ENCODE measurements around the gene SNX22. TPM values are rescaled to one million over a fixed set of nuclear protein-coding genes. Genes with fewer than 3 reads are reported as not detected.

SNX22 gene
- polyA plus RNA-seq, 1 donor (not counting 4 experiments of a cell fraction or from before 2014, with no cell fraction given), result 0.04 TPM

GRCh38 chr15:64205202-64205601 is 53.7 kb downstream of the SNX22 start:
- H2AFZ ChIP-seq (ENCODE audit: control insufficient read depth, low read length), result no peak overlapping the region
- H3K9me3 ChIP-seq (ENCODE audit: control insufficient read depth, low read depth, low read length), result no peaks in the 10 kb centered on the region
- no peak overlapping the region for H3K9ac ChIP-seq (ENCODE audit: control insufficient read depth, extremely low read depth, insufficient read depth, low read length)
- no peak overlapping the region for H3K27ac ChIP-seq (ENCODE audit: control insufficient read depth, insufficient read depth, low read length)
- H3K4me2 ChIP-seq (ENCODE audit: control insufficient read depth, extremely low read depth, insufficient read depth, low read depth, low read length), result no peak overlapping the region
- FAIRE-seq, result no peak
- H4K20me1 ChIP-seq (ENCODE audit: control insufficient read depth, extremely low read depth, insufficient read depth, low read length), result no peaks in the 10 kb centered on the region
- no peaks in the 10 kb centered on the region for H3K4me1 ChIP-seq (ENCODE audit: control insufficient read depth, extremely low read depth, insufficient read depth, low read length)
- H3K4me3 ChIP-seq (ENCODE audit: control insufficient read depth in 2 of 3, extremely low read depth in 1 of 3, insufficient read depth in 2 of 3, low read depth in 1 of 3, low read length in 3 of 3), result no peak overlapping the region
- dilution Hi-C loops (cut with MboI; ENCODE audit: extremely low pct_ligation_motif_present, low sequenced_read_pairs), result no loop called here
- no peaks in the 10 kb centered on the region for H3K79me2 ChIP-seq (ENCODE audit: control insufficient read depth, insufficient read depth, low read length)
- H3K9me1 ChIP-seq (ENCODE audit: control insufficient read depth, extremely low read depth, insufficient read depth, low read length), result no peaks in the 10 kb centered on the region
- H3K36me3 ChIP-seq (ENCODE audit: control insufficient read depth in 2 of 2, extremely low read depth in 1 of 2, insufficient read depth in 2 of 2, low read length in 2 of 2), result peaks cover 12 to 18% of the 10 kb centered on the region in 2 experiments
- TF ChIP-seq, protein P1, sequence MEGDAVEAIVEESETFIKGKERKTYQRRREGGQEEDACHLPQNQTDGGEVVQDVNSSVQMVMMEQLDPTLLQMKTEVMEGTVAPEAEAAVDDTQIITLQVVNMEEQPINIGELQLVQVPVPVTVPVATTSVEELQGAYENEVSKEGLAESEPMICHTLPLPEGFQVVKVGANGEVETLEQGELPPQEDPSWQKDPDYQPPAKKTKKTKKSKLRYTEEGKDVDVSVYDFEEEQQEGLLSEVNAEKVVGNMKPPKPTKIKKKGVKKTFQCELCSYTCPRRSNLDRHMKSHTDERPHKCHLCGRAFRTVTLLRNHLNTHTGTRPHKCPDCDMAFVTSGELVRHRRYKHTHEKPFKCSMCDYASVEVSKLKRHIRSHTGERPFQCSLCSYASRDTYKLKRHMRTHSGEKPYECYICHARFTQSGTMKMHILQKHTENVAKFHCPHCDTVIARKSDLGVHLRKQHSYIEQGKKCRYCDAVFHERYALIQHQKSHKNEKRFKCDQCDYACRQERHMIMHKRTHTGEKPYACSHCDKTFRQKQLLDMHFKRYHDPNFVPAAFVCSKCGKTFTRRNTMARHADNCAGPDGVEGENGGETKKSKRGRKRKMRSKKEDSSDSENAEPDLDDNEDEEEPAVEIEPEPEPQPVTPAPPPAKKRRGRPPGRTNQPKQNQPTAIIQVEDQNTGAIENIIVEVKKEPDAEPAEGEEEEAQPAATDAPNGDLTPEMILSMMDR (optimal IDR thresholded peaks at IDR 0.05 in 1 of 3, IDR thresholded peaks at IDR 0.05 in 1 of 3, conservative IDR thresholded peaks at IDR 0.05 in 1 of 3; ENCODE audit: extremely low read depth in 1 of 3, insufficient read depth in 2 of 3, low read length in 3 of 3), result no peak
- TF ChIP-seq EZH2 (IDR thresholded peaks at IDR 0.05; ENCODE audit: low read length), result no peak
- H3K27me3 ChIP-seq (ENCODE audit: control insufficient read depth, extremely low read depth, insufficient read depth, low read length), result no peaks in the 10 kb centered on the region
- no peak for DNase-seq (ENCODE audit: low read depth, low spot score)

Small RNAs within 50 kb of the gene (small RNA-seq; reads per million reads assigned to genes)
- gene RF00019 (ENCODE audit: insufficient read length in 3 of 3, low read depth in 3 of 3, low replicate concordance in 1 of 3), result 0 reads per million in 3 experiments

Other genes with a start within 250 kb of the SNX22 start
- 0.83 to 1.7 TPM (median 1.4 TPM) in 3 replicates for gene DAPK2, start 105.2 kb upstream of the SNX22 start, polyA plus RNA-seq
- 50.2 to 111 TPM (median 51.8 TPM) in 3 replicates for gene CIAO2A, start 57.9 kb upstream of the SNX22 start, polyA plus RNA-seq
- 78.1 to 90.2 TPM (median 86.5 TPM) in 3 replicates for gene SNX1, start 55.7 kb upstream of the SNX22 start, polyA plus RNA-seq
- gene PPIB, start 11.3 kb downstream of the SNX22 start, polyA plus RNA-seq, result 544 to 757 TPM (median 555 TPM) in 3 replicates
- gene CSNK1G1, start 204.4 kb downstream of the SNX22 start, polyA plus RNA-seq, result 20.4 to 28.9 TPM (median 23.8 TPM) in 3 replicates
- gene PCLAF, start 229.7 kb downstream of the SNX22 start, polyA plus RNA-seq, result 11.0 to 55.0 TPM (median 37.7 TPM) in 3 replicates
- 27.9 to 31.5 TPM (median 31.1 TPM) in 3 replicates for gene TRIP4, start 236.1 kb downstream of the SNX22 start, polyA plus RNA-seq